A549 (cell line): Measurements from ENCODE around the gene WWC1. TPM values are rescaled to one million over a fixed set of nuclear protein-coding genes. Genes with fewer than 3 reads are reported as not detected.

ENCODE experiments used
- ATAC-seq, 2 experiments: fragments of 200-7000 bp in 1 of 2; fragments of >200 bp in 1 of 2; cut with Nextera tagmentation in 1 of 2; cut with Tn5 transposase in 1 of 2; 3 replicates each; pipeline versions ENCODE4 v1.8.0 to v1.9.1; 2018 to 2020; ENCODE audit warnings: mild to moderate bottlenecking in 1 of 2, moderate library complexity in 1 of 2
- CTCF ChIA-PET: fragments of 300-600 bp; sonication (Branson Sonifier 250); formaldehyde crosslinking; extraction: SDS; loops from one replicate; lab custom pipeline; 2021; ENCODE audit warnings: antibody characterized with exemption, inconsistent platforms; lab: Yijun Ruan, JAX
- POLR2A ChIA-PET: fragments of 350-600 bp; formaldehyde crosslinking; extraction: SDS; loops from one replicate; lab custom pipeline; 2021; ENCODE audit warnings: antibody characterized with exemption, inconsistent platforms; lab: Yijun Ruan, JAX
- DNase-seq, 2 experiments: peaks; one replicate each; pipeline versions ENCODE4 v3.0.0 to v3.0.0-alpha.2; 2011 to 2016; ENCODE audit warnings: low read depth in 1 of 2, low spot score in 1 of 2
- FAIRE-seq: peaks from 2 replicates; lab custom pipeline; 2011; peaks lifted over from hg19 to GRCh38; lab: Jason Lieb, UNC
- H3K27ac ChIP-seq, 2 experiments: fragments of >200 bp; sonication (Bioruptor Twin); formaldehyde crosslinking; 3 replicates each; pipeline ENCODE4 v1.5.1; 2016 to 2017
- H3K4me1 ChIP-seq: fragments of >200 bp; sonication (Bioruptor Twin); formaldehyde crosslinking; 3 replicates; pipeline ENCODE4 v1.6.1; 2016
- H3K4me2 ChIP-seq: fragments of >200 bp; sonication (Bioruptor Twin); formaldehyde crosslinking; 3 replicates; pipeline ENCODE4 v1.6.1; 2016
- H3K4me3 ChIP-seq: fragments of >200 bp; sonication (Bioruptor Twin); formaldehyde crosslinking; 3 replicates; pipeline ENCODE4 v1.5.1; 2016
- H3K9me3 ChIP-seq: fragments of >200 bp; sonication (Bioruptor Twin); formaldehyde crosslinking; 3 replicates; pipeline ENCODE4 v1.6.1; 2016
- EP300 ChIP-seq, 2 experiments: fragments of >200 bp; sonication (Bioruptor Twin); formaldehyde crosslinking; IDR thresholded peaks; 2 replicates in 1 of 2; 3 replicates in 1 of 2; pipeline ENCODE4 v1.6.1; 2016 to 2017
- GATA3 ChIP-seq: IDR thresholded peaks from 2 replicates; pipeline ENCODE4 v1.6.1; 2012; ENCODE audit warnings: borderline replicate concordance
- HES2 ChIP-seq: fragments of >200 bp; sonication (Bioruptor Twin); formaldehyde crosslinking; IDR thresholded peaks from 2 replicates; pipeline ENCODE4 v1.6.1; 2016
- HEYL ChIP-seq: fragments of 250-450 bp; sonication (Bioruptor Pico); IDR thresholded peaks from 2 replicates; pipeline ENCODE4 v1.8.0; 2021; ENCODE audit warnings: mild to moderate bottlenecking, moderate library complexity
- HOXA7 ChIP-seq: fragments of 250-450 bp; sonication (Bioruptor Pico); IDR thresholded peaks from 2 replicates; pipeline ENCODE4 v1.5.0; 2020; ENCODE audit warnings: mild to moderate bottlenecking, moderate library complexity
- HOXB5 ChIP-seq: fragments of 250-450 bp; sonication (Bioruptor Pico); IDR thresholded peaks from 2 replicates; pipeline ENCODE4 v1.5.0; 2020; ENCODE audit warnings: mild to moderate bottlenecking, moderate library complexity
- JUN ChIP-seq, 2 experiments: fragments of >200 bp; sonication (Bioruptor Twin); formaldehyde crosslinking; IDR thresholded peaks; 2 replicates in 1 of 2; 3 replicates in 1 of 2; pipeline ENCODE4 v1.6.1; 2016 to 2017
- JUNB ChIP-seq: fragments of >200 bp; sonication (Bioruptor Twin); formaldehyde crosslinking; IDR thresholded peaks from 2 replicates; pipeline ENCODE4 v1.6.1; 2016
- MAFK ChIP-seq: fragments of 450-650 bp; IDR thresholded peaks from 2 replicates; pipeline ENCODE4 v1.6.1; 2014; ENCODE audit not compliant: partially characterized antibody
- MAZ ChIP-seq: fragments of 150-350 bp; IDR thresholded peaks from 2 replicates; pipeline ENCODE4 v1.6.1; 2014; ENCODE audit warnings: antibody characterized with exemption, low read depth, low read length, borderline replicate concordance
- NPAS2 ChIP-seq: fragments of 250-450 bp; sonication (Bioruptor Pico); IDR thresholded peaks from 2 replicates; pipeline ENCODE4 v1.8.0; 2022; ENCODE audit warnings: mild to moderate bottlenecking, moderate library complexity, borderline replicate concordance
- POLR2A ChIP-seq: IDR thresholded peaks from 2 replicates; pipeline ENCODE4 v1.6.1; 2012; ENCODE audit warnings: mild to moderate bottlenecking, low read length
- POLR2AphosphoS2 ChIP-seq: conservative IDR thresholded peaks from 2 replicates; pipeline ENCODE4 v1.6.1; 2012; ENCODE audit warnings: low read length, improper control_type of control experiment, inconsistent platforms
- RARB ChIP-seq: fragments of 250-450 bp; sonication (Bioruptor Pico); IDR thresholded peaks from 2 replicates; pipeline ENCODE4 v1.8.0; 2021; ENCODE audit warnings: mild to moderate bottlenecking, moderate library complexity
- RFX5 ChIP-seq: fragments of 450-650 bp; IDR thresholded peaks from 2 replicates; pipeline ENCODE4 v1.7.1; 2014; ENCODE audit warnings: antibody characterized with exemption, mild to moderate bottlenecking, moderate library complexity
- TP53 ChIP-seq: fragments of 250-450 bp; sonication (Bioruptor Pico); IDR thresholded peaks from 2 replicates; pipeline ENCODE4 v1.5.0; 2021; ENCODE audit warnings: mild to moderate bottlenecking, moderate library complexity
- USF2 ChIP-seq: fragments of 450-650 bp; IDR thresholded peaks from 2 replicates; pipeline ENCODE4 v1.6.1; 2014; ENCODE audit warnings: antibody characterized with exemption
- ZFP36 ChIP-seq: fragments of 450-650 bp; IDR thresholded peaks from 2 replicates; pipeline ENCODE4 v1.6.1; 2014; ENCODE audit warnings: borderline replicate concordance; ENCODE audit not compliant: partially characterized antibody
- ZSCAN20 ChIP-seq: fragments of 250-450 bp; sonication (Bioruptor Pico); IDR thresholded peaks from 2 replicates; pipeline ENCODE4 v1.8.0; 2022; ENCODE audit warnings: mild to moderate bottlenecking, moderate library complexity
- WGBS: methylation state at CpG from one replicate; pipeline ENCODE4 v1.1.6; 2017; ENCODE audit errors: missing lambda C conversion rate; 5-methylcytosine and 5-hydroxymethylcytosine counted together
- polyA plus RNA-seq, 4 experiments: library from polyadenylated mRNA; depleted of rRNA in 3 of 4; stranded (reverse); fragments of >200 nt; fragmentation: RNase III in 1 of 4; extraction: RNeasy Plus Mini Kit Qiagen cat#74134 plus additional on column Dnase treatment in 1 of 4; gene quantifications; 2 replicates in 3 of 4; 3 replicates in 1 of 4; pipeline ENCODE4 v1.2.3, GENCODE V29; 2011 to 2017
- TF ChIP-seq, protein P1 (sequence below): fragments of 200-600 bp; sonication (generic); IDR thresholded peaks from 2 replicates; pipeline ENCODE4 v1.6.1; 2016; ENCODE audit warnings: antibody characterized with exemption, mild to moderate bottlenecking, moderate library complexity

Gene WWC1
- polyA plus RNA-seq, 2 of the 4 experiments (the other 2 are of a cell fraction), result 88.5 to 98.1 TPM

GRCh38 chr5:168370831-168371230, 79.4 kb downstream of the WWC1 start:
- FAIRE-seq, result no peak
- 98% methylated on average over 4 of the region's 4 CpGs for WGBS

GRCh38 chr5:168372356-168372946, 81.0 kb downstream of the WWC1 start:
- ChIA-PET POLR2A (interaction anchor here (0.6 kb wide), 1 partner anchor 77 kb away, joined by 5 read pairs; no protein-coding TSS in a partner anchor), CTCF (interaction anchor here (1.0 to 1.5 kb wide), 2 partner anchors 51 to 82 kb away, joined by 3 read pairs; no protein-coding TSS in a partner anchor)
- TF ChIP-seq USF2 (no peak), MAZ (no peak), JUNB (no peak), HES2 (no peak), RARB (CRISPR knock-in tag) (no peak), RFX5 (no peak), MAFK (no peak), HOXA7 (CRISPR knock-in tag) (no peak), JUN (IDR thresholded peaks at IDR 0.05) (no peak), NPAS2 (CRISPR knock-in tag) (no peak), HOXB5 (no peak)
- DNase-seq (no peak), ATAC-seq (no peak), FAIRE-seq (no peak)
- no peak overlapping the region for H3K4me3 ChIP-seq
- peak overlapping the region in 1 of 2 experiments; percentile 18; a peak in 2 of 6 replicates for H3K27ac ChIP-seq
- 92% methylated on average over 2 of the region's 2 CpGs for WGBS
- H3K9me3 ChIP-seq, result no peaks in the 10 kb centered on the region
- H3K4me2 ChIP-seq, result no peak overlapping the region
- H3K4me1 ChIP-seq, result peaks cover 31% of the 10 kb centered on the region

More at GRCh38 chr5:168370831-168371230, 79.4 kb downstream of the WWC1 start:
- peak overlapping the region in 1 of 2 experiments; percentile 16; a peak in 2 of 6 replicates for H3K27ac ChIP-seq
- no peaks in the 10 kb centered on the region for H3K9me3 ChIP-seq
- H3K4me1 ChIP-seq, result peaks cover 44% of the 10 kb centered on the region
- no peak overlapping the region for H3K4me3 ChIP-seq
- ATAC-seq (no peak), DNase-seq (no peak)
- no peak for TF ChIP-seq EP300 (IDR thresholded peaks at IDR 0.05)
- no peak for TF ChIP-seq HEYL (CRISPR knock-in tag)
- TF ChIP-seq GATA3, result no peak
- TF ChIP-seq RARB (CRISPR knock-in tag), result no peak
- no peak for TF ChIP-seq POLR2A
- TF ChIP-seq TP53 (CRISPR knock-in tag), result no peak
- TF ChIP-seq, protein P1, sequence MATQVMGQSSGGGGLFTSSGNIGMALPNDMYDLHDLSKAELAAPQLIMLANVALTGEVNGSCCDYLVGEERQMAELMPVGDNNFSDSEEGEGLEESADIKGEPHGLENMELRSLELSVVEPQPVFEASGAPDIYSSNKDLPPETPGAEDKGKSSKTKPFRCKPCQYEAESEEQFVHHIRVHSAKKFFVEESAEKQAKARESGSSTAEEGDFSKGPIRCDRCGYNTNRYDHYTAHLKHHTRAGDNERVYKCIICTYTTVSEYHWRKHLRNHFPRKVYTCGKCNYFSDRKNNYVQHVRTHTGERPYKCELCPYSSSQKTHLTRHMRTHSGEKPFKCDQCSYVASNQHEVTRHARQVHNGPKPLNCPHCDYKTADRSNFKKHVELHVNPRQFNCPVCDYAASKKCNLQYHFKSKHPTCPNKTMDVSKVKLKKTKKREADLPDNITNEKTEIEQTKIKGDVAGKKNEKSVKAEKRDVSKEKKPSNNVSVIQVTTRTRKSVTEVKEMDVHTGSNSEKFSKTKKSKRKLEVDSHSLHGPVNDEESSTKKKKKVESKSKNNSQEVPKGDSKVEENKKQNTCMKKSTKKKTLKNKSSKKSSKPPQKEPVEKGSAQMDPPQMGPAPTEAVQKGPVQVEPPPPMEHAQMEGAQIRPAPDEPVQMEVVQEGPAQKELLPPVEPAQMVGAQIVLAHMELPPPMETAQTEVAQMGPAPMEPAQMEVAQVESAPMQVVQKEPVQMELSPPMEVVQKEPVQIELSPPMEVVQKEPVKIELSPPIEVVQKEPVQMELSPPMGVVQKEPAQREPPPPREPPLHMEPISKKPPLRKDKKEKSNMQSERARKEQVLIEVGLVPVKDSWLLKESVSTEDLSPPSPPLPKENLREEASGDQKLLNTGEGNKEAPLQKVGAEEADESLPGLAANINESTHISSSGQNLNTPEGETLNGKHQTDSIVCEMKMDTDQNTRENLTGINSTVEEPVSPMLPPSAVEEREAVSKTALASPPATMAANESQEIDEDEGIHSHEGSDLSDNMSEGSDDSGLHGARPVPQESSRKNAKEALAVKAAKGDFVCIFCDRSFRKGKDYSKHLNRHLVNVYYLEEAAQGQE, result no peak
- no peak for TF ChIP-seq ZSCAN20
- no peak for TF ChIP-seq ZFP36
- no peak for TF ChIP-seq POLR2AphosphoS2
- POLR2A ChIA-PET, result no interaction called here
- H3K4me2 ChIP-seq, result no peak overlapping the region
- CTCF ChIA-PET, result interaction anchor here (0.6 to 1.3 kb wide), 2 partner anchors 68 to 102 kb away, joined by 3 to 4 read pairs; no protein-coding TSS in a partner anchor
